Lower leg skin (tissue), 3 donors: Measurements from ENCODE around the gene PLA2G4F.

ENCODE experiments used
- POLR2A ChIP-seq, 2 donors: fragments of 450-650 bp; IDR thresholded peaks; one replicate each; pipeline ENCODE4 v1.6.1; 2016 to 2017; ENCODE audit warnings: antibody characterized with exemption in 2 of 2, mild to moderate bottlenecking in 1 of 2, moderate library complexity in 1 of 2
- TF ChIP-seq, protein P1 (sequence below), 3 donors: fragments of 450-650 bp; IDR thresholded peaks; one replicate each; pipeline ENCODE4 v1.5.1; 2016; ENCODE audit warnings: antibody characterized with exemption in 3 of 3, mild to moderate bottlenecking in 3 of 3, moderate library complexity in 2 of 3

DNA sequence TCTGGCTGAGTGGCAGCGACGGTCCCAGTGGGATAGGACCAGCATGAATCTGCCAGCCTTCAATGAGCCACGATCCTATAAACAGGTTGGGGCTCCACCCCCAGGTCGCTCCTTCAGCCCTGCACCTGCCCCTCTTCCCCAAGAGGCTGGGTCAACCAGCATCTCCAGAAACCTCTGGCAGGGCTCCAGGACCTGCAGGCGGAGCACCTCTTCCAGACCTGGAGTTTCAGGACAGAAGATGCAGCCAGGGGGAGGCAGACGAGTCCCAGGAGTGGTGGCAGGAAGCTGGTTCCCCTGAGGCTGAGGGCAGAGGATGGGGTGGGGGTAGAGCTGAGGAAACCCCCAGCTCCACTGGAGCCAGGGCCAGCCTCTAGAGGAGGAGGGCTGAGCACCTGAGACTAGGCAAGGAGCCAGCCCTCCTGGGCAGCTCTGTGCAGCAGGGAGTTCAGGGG, 61.9 kb downstream of the PLA2G4F start, which contains the start of gene PLA2G4D:
- TF ChIP-seq, protein P1, sequence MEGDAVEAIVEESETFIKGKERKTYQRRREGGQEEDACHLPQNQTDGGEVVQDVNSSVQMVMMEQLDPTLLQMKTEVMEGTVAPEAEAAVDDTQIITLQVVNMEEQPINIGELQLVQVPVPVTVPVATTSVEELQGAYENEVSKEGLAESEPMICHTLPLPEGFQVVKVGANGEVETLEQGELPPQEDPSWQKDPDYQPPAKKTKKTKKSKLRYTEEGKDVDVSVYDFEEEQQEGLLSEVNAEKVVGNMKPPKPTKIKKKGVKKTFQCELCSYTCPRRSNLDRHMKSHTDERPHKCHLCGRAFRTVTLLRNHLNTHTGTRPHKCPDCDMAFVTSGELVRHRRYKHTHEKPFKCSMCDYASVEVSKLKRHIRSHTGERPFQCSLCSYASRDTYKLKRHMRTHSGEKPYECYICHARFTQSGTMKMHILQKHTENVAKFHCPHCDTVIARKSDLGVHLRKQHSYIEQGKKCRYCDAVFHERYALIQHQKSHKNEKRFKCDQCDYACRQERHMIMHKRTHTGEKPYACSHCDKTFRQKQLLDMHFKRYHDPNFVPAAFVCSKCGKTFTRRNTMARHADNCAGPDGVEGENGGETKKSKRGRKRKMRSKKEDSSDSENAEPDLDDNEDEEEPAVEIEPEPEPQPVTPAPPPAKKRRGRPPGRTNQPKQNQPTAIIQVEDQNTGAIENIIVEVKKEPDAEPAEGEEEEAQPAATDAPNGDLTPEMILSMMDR (IDR thresholded peaks at IDR 0.05), result no peak
- no peak for TF ChIP-seq POLR2A (IDR thresholded peaks at IDR 0.05)
